Measurements from ENCODE around the gene PGF. TPM values are rescaled to one million over a fixed set of nuclear protein-coding genes. Genes with fewer than 3 reads are reported as not detected.

The PGF gene
- 5.7 and 8.6 TPM in 2 replicates for total RNA-seq

DNA sequence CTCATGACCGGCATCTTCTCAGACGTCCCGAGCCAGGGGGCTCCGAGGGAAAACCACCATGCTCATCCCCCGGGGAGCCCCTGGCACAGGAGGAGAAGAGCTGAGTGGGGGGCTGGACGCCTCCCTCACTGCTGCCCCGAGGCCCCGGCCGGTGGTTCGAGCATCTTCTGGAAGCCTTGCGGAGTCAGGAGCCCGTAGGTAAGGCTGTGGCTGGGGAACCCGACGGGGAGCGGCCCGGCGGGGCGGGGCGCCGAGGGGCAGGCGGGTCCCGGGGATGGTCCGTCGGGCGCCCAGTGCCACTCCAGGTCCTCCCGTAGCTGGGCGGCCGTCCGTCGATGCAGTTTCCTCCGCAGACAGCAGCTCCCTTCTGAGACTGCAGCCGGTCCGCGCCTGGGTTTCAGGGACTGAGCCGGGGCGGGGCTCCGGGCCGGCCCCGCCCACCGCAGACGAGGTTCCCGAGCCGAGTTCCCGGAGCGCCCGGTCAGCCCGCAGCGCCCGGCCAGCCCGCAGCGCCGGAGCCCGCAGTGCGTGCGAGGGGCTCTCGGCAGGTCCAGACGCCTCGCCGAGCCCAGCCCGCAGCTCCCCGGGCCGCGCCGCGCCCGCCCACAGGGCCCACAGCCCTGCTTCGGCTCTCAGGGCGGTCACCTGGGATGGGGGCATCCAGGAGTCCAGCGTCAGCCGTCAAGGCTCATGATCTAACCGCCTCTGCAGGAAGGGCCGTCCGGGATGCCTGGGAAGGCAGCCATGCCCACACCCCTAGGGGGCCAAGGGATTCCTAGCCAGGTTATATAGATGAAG is at the start of gene PGF:
Gene PGF, minus strand, starts transcription at position 369 of the 798 bp plus-strand sequence. Its CDS starts 355 bp downstream, at position 14.

DNA sequence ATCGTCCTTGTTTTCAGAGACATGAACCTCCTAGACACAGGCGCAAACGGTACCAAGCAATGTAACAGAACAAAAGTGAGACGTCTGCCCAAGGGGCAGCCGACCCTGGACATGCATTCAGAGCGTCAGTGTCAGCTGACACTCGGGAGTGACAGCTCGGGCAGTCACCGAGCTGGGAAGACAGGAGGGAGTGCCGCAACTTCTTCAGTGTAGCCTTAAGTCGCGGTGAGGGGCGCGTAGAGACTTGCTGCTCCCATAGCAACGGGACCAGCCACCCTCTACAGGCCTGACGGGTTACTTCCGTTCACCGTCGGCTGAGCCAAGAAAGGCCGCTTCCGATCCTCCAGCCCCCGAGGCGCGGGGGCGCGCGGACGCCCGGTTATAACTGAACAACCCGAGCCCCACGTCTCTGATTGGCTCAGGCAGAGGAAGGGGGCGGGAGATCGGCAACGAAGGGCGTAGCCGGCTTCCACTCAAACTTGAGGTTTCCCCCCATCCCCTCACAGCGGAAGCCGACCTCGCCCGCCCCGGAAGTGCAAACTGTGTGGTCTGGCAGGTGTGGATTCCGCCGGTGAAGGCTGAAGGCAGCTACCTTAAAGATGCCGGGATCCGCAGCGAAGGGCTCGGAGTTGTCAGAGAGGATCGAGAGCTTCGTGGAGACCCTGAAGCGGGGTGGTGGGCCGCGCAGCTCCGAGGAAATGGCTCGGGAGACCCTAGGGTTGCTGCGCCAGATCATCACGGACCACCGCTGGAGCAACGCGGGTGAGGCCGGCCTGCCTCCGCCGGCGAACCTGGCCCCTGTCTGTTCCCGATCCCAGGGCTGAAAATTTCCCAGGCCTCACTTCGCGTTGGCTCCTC is 47.2 kb upstream of the PGF start, which contains the start of gene EIF2B2:
Gene EIF2B2, plus strand, starts transcription at position 530 of the 858 bp plus-strand sequence. Its CDS starts 70 bp downstream, at position 600.

DNA sequence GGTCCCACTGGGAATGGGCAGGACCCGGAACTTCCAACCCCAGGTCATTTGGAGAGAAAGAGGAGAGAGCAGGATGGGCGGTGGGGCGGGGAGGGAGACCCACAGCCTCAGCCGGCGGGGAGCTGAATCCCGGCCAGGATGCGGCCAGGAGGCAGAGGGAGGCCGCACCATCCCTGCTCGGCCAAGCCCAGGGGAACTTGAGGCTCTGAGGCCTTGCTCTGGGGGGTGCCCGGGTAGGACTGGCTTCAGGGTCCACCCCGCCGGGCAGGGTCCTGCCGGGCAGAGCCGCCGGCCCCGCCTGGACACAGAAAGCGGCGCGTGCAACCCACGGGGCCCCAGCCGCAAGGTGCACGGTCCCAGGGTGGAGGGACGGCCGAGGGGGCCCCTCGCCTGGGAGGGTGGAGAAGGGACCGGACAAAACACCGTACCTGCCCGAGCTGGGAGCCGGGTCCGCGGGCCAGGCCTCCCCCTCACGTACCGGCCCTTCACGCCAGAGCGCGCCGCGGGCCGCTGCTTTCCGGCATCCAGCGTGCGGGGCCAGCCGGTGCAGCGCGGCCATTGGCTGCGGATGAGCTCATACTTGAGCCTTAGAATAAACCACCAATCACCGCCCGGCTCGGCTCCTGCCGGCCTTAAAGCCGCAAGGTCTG is 32.5 kb downstream of the PGF start, which contains the start of gene RPS6KL1:
Gene RPS6KL1, minus strand, starts transcription at position 509 of the 650 bp plus-strand sequence. CDS start 1,719 bp downstream, outside the sequence.

Other genes with a start within 250 kb of the PGF start
- 20.2 and 21.5 TPM in 2 replicates for gene AREL1, start 242.5 kb downstream of the PGF start, total RNA-seq
- gene FCF1, start 242.5 kb downstream of the PGF start, total RNA-seq: 11.4 and 19.6 TPM in 2 replicates
- gene YLPM1, start 192.3 kb downstream of the PGF start, total RNA-seq: 18.4 and 24.1 TPM in 2 replicates
- not detected in 2 replicates for gene PROX2, start 79.5 kb downstream of the PGF start, total RNA-seq
- gene DLST, start 73.7 kb downstream of the PGF start, total RNA-seq: 37.4 and 42.5 TPM in 2 replicates
- gene RPS6KL1, start 32.3 kb downstream of the PGF start, total RNA-seq: 4.3 and 6.6 TPM in 2 replicates
- gene EIF2B2, start 47.3 kb upstream of the PGF start, total RNA-seq: 32.8 and 65.1 TPM in 2 replicates
- gene MLH3, start 95.9 kb upstream of the PGF start, total RNA-seq: 15.0 and 21.7 TPM in 2 replicates
- gene ACYP1, start 108.4 kb upstream of the PGF start, total RNA-seq: 2.9 and 3.3 TPM in 2 replicates
- gene ZC2HC1C, start 114.0 kb upstream of the PGF start, total RNA-seq: 0.17 and 0.33 TPM in 2 replicates
- gene NEK9, start 171.5 kb upstream of the PGF start, total RNA-seq: 23.2 and 32.7 TPM in 2 replicates
- 224 and 346 TPM in 2 replicates for gene TMED10, start 221.0 kb upstream of the PGF start, total RNA-seq